ENCODE results near the gene DARS1.

DNA sequence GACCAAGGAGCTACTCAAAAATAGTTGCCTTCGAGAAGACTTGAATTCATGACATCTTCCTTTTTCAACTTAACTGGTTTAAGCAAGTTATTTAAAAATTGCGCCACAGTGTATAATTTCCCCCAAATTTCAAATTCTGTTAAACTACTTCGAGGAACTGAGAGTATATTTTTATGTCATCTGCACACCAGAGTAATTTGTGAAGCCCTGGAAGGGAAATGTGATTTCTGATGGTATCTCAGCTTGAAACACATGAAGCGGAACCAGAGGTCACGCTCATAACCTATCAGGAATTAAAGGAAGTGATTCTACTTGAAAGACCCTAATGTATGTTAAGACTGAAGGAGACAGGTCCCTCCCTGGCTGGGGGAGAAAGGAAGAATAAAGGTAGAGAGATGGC, 33.9 kb upstream of the DARS1 start:
- TF ChIP-seq, protein P1, sequence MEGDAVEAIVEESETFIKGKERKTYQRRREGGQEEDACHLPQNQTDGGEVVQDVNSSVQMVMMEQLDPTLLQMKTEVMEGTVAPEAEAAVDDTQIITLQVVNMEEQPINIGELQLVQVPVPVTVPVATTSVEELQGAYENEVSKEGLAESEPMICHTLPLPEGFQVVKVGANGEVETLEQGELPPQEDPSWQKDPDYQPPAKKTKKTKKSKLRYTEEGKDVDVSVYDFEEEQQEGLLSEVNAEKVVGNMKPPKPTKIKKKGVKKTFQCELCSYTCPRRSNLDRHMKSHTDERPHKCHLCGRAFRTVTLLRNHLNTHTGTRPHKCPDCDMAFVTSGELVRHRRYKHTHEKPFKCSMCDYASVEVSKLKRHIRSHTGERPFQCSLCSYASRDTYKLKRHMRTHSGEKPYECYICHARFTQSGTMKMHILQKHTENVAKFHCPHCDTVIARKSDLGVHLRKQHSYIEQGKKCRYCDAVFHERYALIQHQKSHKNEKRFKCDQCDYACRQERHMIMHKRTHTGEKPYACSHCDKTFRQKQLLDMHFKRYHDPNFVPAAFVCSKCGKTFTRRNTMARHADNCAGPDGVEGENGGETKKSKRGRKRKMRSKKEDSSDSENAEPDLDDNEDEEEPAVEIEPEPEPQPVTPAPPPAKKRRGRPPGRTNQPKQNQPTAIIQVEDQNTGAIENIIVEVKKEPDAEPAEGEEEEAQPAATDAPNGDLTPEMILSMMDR (IDR thresholded peaks at IDR 0.05): no peak
- TF ChIP-seq POLR2A (IDR thresholded peaks at IDR 0.05): no peak
